SK-N-SH (cell line): ENCODE results near the gene STAT6. TPM values are rescaled to one million over a fixed set of nuclear protein-coding genes. Genes with fewer than 3 reads are reported as not detected.

Source experiments
- CTCF ChIA-PET: fragments of 300-600, 350-600 bp; formaldehyde crosslinking; extraction: SDS; loops from one replicate; lab custom pipeline; 2021; lab: Yijun Ruan, JAX
- POLR2A ChIA-PET: fragments of 350-600 bp; sonication (Branson Sonifier 250); formaldehyde crosslinking; extraction: SDS; loops from one replicate; lab custom pipeline; 2020; ENCODE audit warnings: antibody characterized with exemption, inconsistent platforms; lab: Yijun Ruan, JAX
- DNase-seq: peaks from one replicate; pipeline ENCODE4 v3.0.0; 2012
- H2AFZ ChIP-seq: fragments of 200-600 bp; sonication (generic); 2 replicates; pipeline ENCODE4 v1.8.1; 2016; ENCODE audit warnings: antibody characterized with exemption, mild to moderate bottlenecking, low read depth
- H3F3A ChIP-seq: fragments of 200-600 bp; sonication (generic); replicated peaks from 2 replicates; pipeline ENCODE3; 2016; ENCODE audit warnings: antibody characterized with exemption, mild to moderate bottlenecking; ENCODE audit not compliant: insufficient read depth
- H3K27ac ChIP-seq, 2 experiments: fragments of 200-500 bp in 1 of 2; fragments of 200-600 bp in 1 of 2; sonication (Bioruptor generic) in 1 of 2; sonication (generic), shearing (Covaris generic) in 1 of 2; 2 replicates each; pipeline versions ENCODE4 v1.5.1 to v1.6.1; 2014 to 2016; ENCODE audit warnings: low read depth in 2 of 2, inconsistent platforms in 1 of 2, low read length in 1 of 2, mild to moderate bottlenecking in 1 of 2, mixed read lengths in 1 of 2
- H3K27me3 ChIP-seq: fragments of 200-600 bp; sonication (generic), shearing (Covaris generic); 2 replicates; pipeline ENCODE4 v1.6.1; 2016; ENCODE audit warnings: mixed run types; ENCODE audit not compliant: insufficient read depth
- H3K36me3 ChIP-seq, 2 experiments: fragments of 200-500 bp in 1 of 2; fragments of 200-600 bp in 1 of 2; sonication (Bioruptor generic) in 1 of 2; sonication (generic) in 1 of 2; replicated peaks in 1 of 2; 2 replicates each; pipeline versions ENCODE3 to v1.5.1; 2014 to 2016; ENCODE audit warnings: low read length in 1 of 2, mild to moderate bottlenecking in 1 of 2; ENCODE audit not compliant: insufficient read depth in 2 of 2, control insufficient read depth in 1 of 2
- H3K4me1 ChIP-seq, 2 experiments: fragments of 200-500 bp in 1 of 2; fragments of 200-600 bp in 1 of 2; sonication (Bioruptor generic) in 1 of 2; sonication (generic), shearing (Covaris generic) in 1 of 2; 2 replicates each; pipeline versions ENCODE4 v1.5.1 to v1.6.1; 2014 to 2016; ENCODE audit warnings: low read depth in 1 of 2, low read length in 1 of 2, mixed run types in 1 of 2; ENCODE audit not compliant: insufficient read depth in 2 of 2, control insufficient read depth in 1 of 2
- H3K4me2 ChIP-seq: fragments of 200-600 bp; sonication (generic), shearing (Covaris generic); 2 replicates; pipeline ENCODE4 v1.6.1; 2017; ENCODE audit warnings: mixed run types
- H3K4me3 ChIP-seq, 2 experiments: fragments of 200-500 bp in 1 of 2; fragments of 200-600 bp in 1 of 2; sonication (Bioruptor generic) in 1 of 2; sonication (generic), shearing (Covaris generic) in 1 of 2; 2 replicates each; pipeline versions ENCODE4 v1.5.1 to v1.8.1; 2014 to 2016; ENCODE audit warnings: low read depth in 2 of 2, inconsistent platforms in 1 of 2, low read length in 1 of 2, mild to moderate bottlenecking in 1 of 2, mixed read lengths in 1 of 2, moderate library complexity in 1 of 2
- H3K79me2 ChIP-seq: fragments of 200-600 bp; sonication (generic); 2 replicates; pipeline ENCODE4 v1.8.1; 2017; ENCODE audit warnings: mild to moderate bottlenecking; ENCODE audit not compliant: insufficient read depth
- H3K9ac ChIP-seq: fragments of 200-600 bp; sonication (generic); 2 replicates; pipeline ENCODE4 v1.6.1; 2017; ENCODE audit warnings: mixed run types
- H3K9me2 ChIP-seq: fragments of 200-600 bp; sonication (generic); 2 replicates; pipeline ENCODE4 v1.6.1; 2017; ENCODE audit warnings: mixed run types
- H3K9me3 ChIP-seq: fragments of 200-600 bp; sonication (generic); 2 replicates; pipeline ENCODE4 v1.6.1; 2017; ENCODE audit warnings: mixed run types, mild to moderate bottlenecking, moderate library complexity
- H4K20me1 ChIP-seq: fragments of 200-600 bp; sonication (generic); 2 replicates; pipeline ENCODE4 v1.6.1; 2017; ENCODE audit warnings: mild to moderate bottlenecking, mixed run types; ENCODE audit not compliant: insufficient read depth
- CHD2 ChIP-seq: fragments of 150-350 bp; IDR thresholded peaks from 2 replicates; pipeline ENCODE4 v1.6.1; 2018; ENCODE audit warnings: low read length; ENCODE audit not compliant: partially characterized antibody
- CTCF ChIP-seq: fragments of 200-600 bp; sonication (generic); IDR thresholded peaks from 2 replicates; pipeline ENCODE4 v1.6.1; 2017; ENCODE audit warnings: antibody characterized with exemption, mild to moderate bottlenecking, moderate library complexity
- GABPA ChIP-seq: IDR thresholded peaks from 2 replicates; pipeline ENCODE4 v1.4.0; 2012; ENCODE audit warnings: low read depth, mild to moderate bottlenecking
- GATA2 ChIP-seq: sonication (generic); formaldehyde crosslinking; IDR thresholded peaks from 2 replicates; pipeline ENCODE4 v1.5.0; 2020; ENCODE audit warnings: mild to moderate bottlenecking, missing genetic modification reagents
- JUND ChIP-seq: IDR thresholded peaks from 2 replicates; pipeline ENCODE4 v1.4.0; 2012
- MAX ChIP-seq: IDR thresholded peaks from 2 replicates; pipeline ENCODE4 v1.4.0; 2012; ENCODE audit warnings: low read depth
- MXI1 ChIP-seq: IDR thresholded peaks from 2 replicates; pipeline ENCODE4 v1.6.1; 2012; ENCODE audit warnings: mild to moderate bottlenecking, low read depth, low read length, improper control_type of control experiment
- NRF1 ChIP-seq: IDR thresholded peaks from 2 replicates; pipeline ENCODE4 v1.6.1; 2012; ENCODE audit warnings: low read depth, mild to moderate bottlenecking, low read length
- POLR2AphosphoS5 ChIP-seq: IDR thresholded peaks from 2 replicates; pipeline ENCODE4 v1.6.1; 2012; ENCODE audit warnings: low read depth, low read length
- RFX5 ChIP-seq: IDR thresholded peaks from 2 replicates; pipeline ENCODE4 v1.6.1; 2012; ENCODE audit warnings: mild to moderate bottlenecking, improper control_type of control experiment, low read length
- TAF1 ChIP-seq: IDR thresholded peaks from 2 replicates; pipeline ENCODE4 v1.6.1; 2012; ENCODE audit warnings: low read depth, mild to moderate bottlenecking, low read length, moderate library complexity, borderline replicate concordance
- TCF12 ChIP-seq: IDR thresholded peaks from 2 replicates; pipeline ENCODE4 v1.4.0; 2012
- TEAD4 ChIP-seq: IDR thresholded peaks from 2 replicates; pipeline ENCODE4 v1.4.0; 2012; ENCODE audit warnings: mild to moderate bottlenecking, borderline replicate concordance; ENCODE audit not compliant: insufficient read depth
- USF1 ChIP-seq: IDR thresholded peaks from 2 replicates; pipeline ENCODE4 v1.4.0; 2012; ENCODE audit warnings: low read depth, borderline replicate concordance
- ZBTB33 ChIP-seq: IDR thresholded peaks from 2 replicates; pipeline ENCODE4 v1.4.0; 2012; ENCODE audit warnings: low read depth, borderline replicate concordance
- WGBS: methylation state at CpG from one replicate; pipeline ENCODE4 v1.1.6; 2017; ENCODE audit warnings: low lambda C conversion rate; 5-methylcytosine and 5-hydroxymethylcytosine counted together
- polyA plus RNA-seq, 3 experiments: library from polyadenylated mRNA; depleted of rRNA; stranded (reverse); fragments of >200 nt; gene quantifications; 2 replicates each; pipeline ENCODE4 v1.2.3, GENCODE V29; 2012

Gene STAT6
- polyA plus RNA-seq, 1 of the 3 experiments (the other 2 are of a cell fraction): 0.15 TPM

GRCh38 chr12:57118711-57119271 is 7.6 kb upstream of the STAT6 start:
- H3K4me1 ChIP-seq: no peaks in the 10 kb centered on the region
- H3K9me3 ChIP-seq: no peaks in the 10 kb centered on the region
- H3K4me2 ChIP-seq: no peak overlapping the region
- H3K4me3 ChIP-seq: no peak overlapping the region
- DNase-seq: no peak
- no peaks in the 10 kb centered on the region for H3K79me2 ChIP-seq
- no peak overlapping the region for H2AFZ ChIP-seq
- no peaks in the 10 kb centered on the region for H4K20me1 ChIP-seq
- CTCF ChIA-PET: interaction anchor here (0.9 to 23.5 kb wide), 7 partner anchors 49 to 117 kb away, joined by 3 to 643 read pairs (median 9); partner anchors contain the start of gene ZBTB39
- no CpG with 5 or more reads among the region's 1 CpG for WGBS
- H3K36me3 ChIP-seq: no peaks in the 10 kb centered on the region
- no peaks in the 10 kb centered on the region for H3F3A ChIP-seq
- H3K27me3 ChIP-seq: no peaks in the 10 kb centered on the region
- no peaks in the 10 kb centered on the region for H3K9me2 ChIP-seq
- POLR2A ChIA-PET: no interaction called here
- no peak overlapping the region for H3K27ac ChIP-seq
- TF ChIP-seq POLR2AphosphoS5: no peak
- no peak for TF ChIP-seq RFX5
- TF ChIP-seq TEAD4: no peak
- no peak for TF ChIP-seq USF1
- TF ChIP-seq MAX: no peak
- no peak for TF ChIP-seq TCF12
- TF ChIP-seq NRF1: no peak
- no peak for TF ChIP-seq JUND
- TF ChIP-seq MXI1: no peak
- TF ChIP-seq TAF1: no peak
- no peak for TF ChIP-seq ZBTB33
- TF ChIP-seq GABPA: no peak
- TF ChIP-seq CHD2: no peak
- no peak for TF ChIP-seq GATA2
- no peak for TF ChIP-seq CTCF
- H3K9ac ChIP-seq: no peak overlapping the region
